Measurements from ENCODE around the gene THG1L.

Gene THG1L

GRCh38 chr5:157729858-157730257 is 1.4 kb upstream of the THG1L start:
- Histone ChIP-seq H3K27me3 (ENCODE audit: insufficient read depth, low read length) (no peaks in the 10 kb centered on the region), H3K9me3 (ENCODE audit: insufficient read depth, low read depth, low read length) (no peaks in the 10 kb centered on the region), H3K4me3 (ENCODE audit: low read length) (no peak overlapping the region), H3K4me1 (ENCODE audit: insufficient read depth, low read length) (0 out of 2 replicates have a peak, but pooled peaks cover 3% of the 10 kb centered on the region), H3K27ac (ENCODE audit: low read depth, low read length) (no peak overlapping the region), H3K36me3 (ENCODE audit: insufficient read depth, low read length) (peaks cover 17% of the 10 kb centered on the region), H3K9ac (ENCODE audit: low read depth, low read length) (no peak overlapping the region)

GRCh38 chr5:157730900-157731271 is 334 bp upstream of the THG1L start:
- H3K27me3 ChIP-seq (ENCODE audit: insufficient read depth, low read length): no peaks in the 10 kb centered on the region
- H3K9me3 ChIP-seq (ENCODE audit: insufficient read depth, low read depth, low read length): no peaks in the 10 kb centered on the region
- no peak overlapping the region for H3K27ac ChIP-seq (ENCODE audit: low read depth, low read length)
- peak overlapping the region; percentile 83; the same call in 1 of the 2 replicates for H3K9ac ChIP-seq (ENCODE audit: low read depth, low read length)
- 2% methylated on average over 4 of the region's 5 CpGs for WGBS
- peak overlapping the region; percentile 75 for H3K4me3 ChIP-seq (ENCODE audit: low read length)
- 0 out of 2 replicates have a peak, but pooled peaks cover 3% of the 10 kb centered on the region for H3K4me1 ChIP-seq (ENCODE audit: insufficient read depth, low read length)
- peaks cover 26% of the 10 kb centered on the region for H3K36me3 ChIP-seq (ENCODE audit: insufficient read depth, low read length)

DNA sequence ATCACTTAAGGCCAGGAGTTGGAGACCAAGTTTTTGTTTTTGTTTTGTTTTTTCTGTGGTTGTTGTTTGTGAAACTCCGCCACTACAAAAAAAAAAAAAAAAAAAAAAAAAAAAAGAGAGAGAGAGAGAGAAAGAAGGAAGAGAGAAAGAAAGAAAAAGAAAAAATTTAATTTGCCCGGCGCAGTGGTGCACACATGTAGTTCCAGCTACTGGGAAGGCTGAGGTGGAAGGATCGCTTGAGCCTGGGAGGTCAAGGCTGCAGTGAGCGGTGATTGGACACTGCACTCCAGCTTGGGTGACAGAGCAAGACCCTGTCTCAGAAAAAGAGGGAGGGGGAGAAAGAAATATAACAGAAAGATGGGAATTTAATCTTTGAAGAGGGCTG is 902 bp downstream of the THG1L start:
- Histone ChIP-seq H3K9ac (ENCODE audit: low read depth, low read length) (no peak overlapping the region), H3K4me3 (ENCODE audit: low read length) (peak overlapping the region; percentile 75), H3K27ac (ENCODE audit: low read depth, low read length) (no peak overlapping the region)

DNA sequence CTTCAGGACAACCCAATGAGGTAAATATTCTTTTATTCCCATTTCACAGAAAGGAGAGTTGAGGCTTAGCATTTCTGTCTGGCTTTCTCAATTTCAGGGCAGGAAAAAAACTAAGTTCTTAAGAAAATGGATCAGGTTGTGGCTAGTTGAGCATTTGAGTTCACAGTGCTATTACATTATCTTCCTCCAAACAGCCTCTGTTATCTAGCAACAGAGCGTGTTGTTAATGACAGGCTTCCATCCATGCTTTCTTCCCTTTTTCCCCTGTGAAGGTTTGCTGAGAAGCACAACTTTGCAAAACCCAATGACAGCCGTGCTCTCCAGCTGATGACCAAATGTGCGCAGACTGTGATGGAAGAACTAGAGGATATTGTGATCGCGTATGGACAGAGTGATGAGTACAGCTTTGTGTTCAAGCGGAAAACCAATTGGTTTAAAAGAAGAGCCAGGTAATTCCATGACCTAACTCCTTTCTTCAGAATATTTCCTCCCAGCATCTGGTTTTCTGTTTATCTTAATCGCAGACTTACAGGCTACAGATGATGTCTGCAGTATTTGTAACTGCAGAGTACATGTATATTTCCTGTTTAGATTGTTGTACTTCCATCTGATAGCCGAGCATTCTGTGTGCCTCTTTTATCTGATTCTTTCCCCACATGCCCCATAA is 1.5 kb downstream of the THG1L start:
- Histone ChIP-seq H3K27ac (ENCODE audit: low read depth, low read length) (no peak overlapping the region), H3K9me3 (ENCODE audit: insufficient read depth, low read depth, low read length) (no peaks in the 10 kb centered on the region), H3K9ac (ENCODE audit: low read depth, low read length) (no peak overlapping the region), H3K36me3 (ENCODE audit: insufficient read depth, low read length) (peaks cover 44% of the 10 kb centered on the region), H3K27me3 (ENCODE audit: insufficient read depth, low read length) (no peaks in the 10 kb centered on the region), H3K4me3 (ENCODE audit: low read length) (no peak overlapping the region), H3K4me1 (ENCODE audit: insufficient read depth, low read length) (0 out of 2 replicates have a peak, but pooled peaks cover 3% of the 10 kb centered on the region)
- 96% methylated on average over 8 of the region's 8 CpGs for WGBS

More for the DNA sequence above, 902 bp downstream of the THG1L start:
- Histone ChIP-seq H3K36me3 (ENCODE audit: insufficient read depth, low read length) (peaks cover 38% of the 10 kb centered on the region), H3K9me3 (ENCODE audit: insufficient read depth, low read depth, low read length) (no peaks in the 10 kb centered on the region), H3K4me1 (ENCODE audit: insufficient read depth, low read length) (0 out of 2 replicates have a peak, but pooled peaks cover 3% of the 10 kb centered on the region), H3K27me3 (ENCODE audit: insufficient read depth, low read length) (no peaks in the 10 kb centered on the region)
- 93% methylated on average over 4 of the region's 5 CpGs for WGBS

DNA sequence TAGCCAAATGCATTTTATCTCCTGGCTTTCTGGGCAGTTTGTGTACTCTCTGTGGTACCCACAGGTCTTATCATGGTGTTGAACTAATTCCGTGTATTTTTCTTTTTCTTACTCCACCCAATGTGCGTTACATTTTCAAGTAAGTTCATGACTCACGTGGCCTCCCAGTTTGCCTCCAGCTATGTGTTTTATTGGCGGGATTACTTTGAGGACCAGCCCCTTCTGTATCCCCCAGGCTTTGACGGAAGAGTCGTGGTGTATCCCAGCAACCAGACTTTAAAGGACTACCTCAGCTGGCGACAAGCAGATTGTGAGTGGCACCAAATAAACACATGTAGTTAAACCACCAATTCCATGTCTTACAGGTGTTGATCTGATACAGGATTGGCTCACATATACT is 3.2 kb downstream of the THG1L start:
- Histone ChIP-seq H3K4me1 (ENCODE audit: insufficient read depth, low read length) (0 out of 2 replicates have a peak, but pooled peaks cover 3% of the 10 kb centered on the region), H3K9me3 (ENCODE audit: insufficient read depth, low read depth, low read length) (peaks cover 5% of the 10 kb centered on the region; the same call in 1 of the 2 replicates), H3K9ac (ENCODE audit: low read depth, low read length) (no peak overlapping the region), H3K36me3 (ENCODE audit: insufficient read depth, low read length) (peaks cover 61% of the 10 kb centered on the region), H3K27ac (ENCODE audit: low read depth, low read length) (no peak overlapping the region), H3K27me3 (ENCODE audit: insufficient read depth, low read length) (no peaks in the 10 kb centered on the region), H3K4me3 (ENCODE audit: low read length) (no peak overlapping the region)
- 96% methylated on average over 7 of the region's 7 CpGs for WGBS

DNA sequence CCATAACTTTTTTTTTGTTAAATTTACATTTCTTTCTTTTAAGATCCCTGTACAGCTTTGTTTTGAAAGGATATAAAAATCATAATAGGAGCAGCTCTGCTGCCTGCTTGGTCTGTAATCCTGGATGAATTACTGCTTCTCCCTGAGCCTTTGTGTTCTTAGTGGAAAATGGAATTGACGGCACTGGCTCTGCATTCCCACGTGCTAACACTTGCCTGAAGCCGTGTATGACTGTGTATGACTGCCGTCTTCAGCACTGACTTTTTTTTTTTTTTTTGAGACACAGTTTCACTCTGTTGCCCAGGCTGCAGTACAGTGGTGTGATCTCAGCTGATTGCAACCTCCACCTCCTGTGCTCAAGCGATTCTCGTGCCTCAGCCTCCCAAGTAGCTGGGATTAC is 4.8 kb downstream of the THG1L start:
- WGBS: 96% methylated on average over 6 of the region's 6 CpGs
- Histone ChIP-seq H3K4me3 (ENCODE audit: low read length) (no peak overlapping the region), H3K9me3 (ENCODE audit: insufficient read depth, low read depth, low read length) (peaks cover 5% of the 10 kb centered on the region; the same call in 1 of the 2 replicates), H3K4me1 (ENCODE audit: insufficient read depth, low read length) (0 out of 2 replicates have a peak, but pooled peaks cover 3% of the 10 kb centered on the region), H3K9ac (ENCODE audit: low read depth, low read length) (no peak overlapping the region), H3K27me3 (ENCODE audit: insufficient read depth, low read length) (no peaks in the 10 kb centered on the region), H3K27ac (ENCODE audit: low read depth, low read length) (no peak overlapping the region), H3K36me3 (ENCODE audit: insufficient read depth, low read length) (peaks cover 69% of the 10 kb centered on the region)

- Histone ChIP-seq H3K4me3 (ENCODE audit: low read length) (no peak overlapping the region), H3K36me3 (ENCODE audit: insufficient read depth, low read length) (peaks cover 52% of the 10 kb centered on the region)
Measured at GRCh38 chr5:157739388-157740228, 8.4 kb downstream of the THG1L start.

GRCh38 chr5:157740229-157740610 is 9.0 kb downstream of the THG1L start:
- Histone ChIP-seq H3K4me3 (ENCODE audit: low read length) (no peak overlapping the region), H3K27ac (ENCODE audit: low read depth, low read length) (no peak overlapping the region), H3K27me3 (ENCODE audit: insufficient read depth, low read length) (peaks cover 20% of the 10 kb centered on the region), H3K36me3 (ENCODE audit: insufficient read depth, low read length) (peaks cover 49% of the 10 kb centered on the region), H3K9me3 (ENCODE audit: insufficient read depth, low read depth, low read length) (peaks cover 5% of the 10 kb centered on the region; the same call in 1 of the 2 replicates), H3K9ac (ENCODE audit: low read depth, low read length) (no peak overlapping the region), H3K4me1 (ENCODE audit: insufficient read depth, low read length) (peaks cover 9% of the 10 kb centered on the region; the same call in 1 of the 2 replicates)
- 66% methylated on average over 3 of the region's 3 CpGs for WGBS

More at GRCh38 chr5:157739388-157740228, 8.4 kb downstream of the THG1L start:
- Histone ChIP-seq H3K27ac (ENCODE audit: low read depth, low read length) (no peak overlapping the region), H3K4me1 (ENCODE audit: insufficient read depth, low read length) (peaks cover 6% of the 10 kb centered on the region; the same call in 1 of the 2 replicates), H3K9me3 (ENCODE audit: insufficient read depth, low read depth, low read length) (peaks cover 5% of the 10 kb centered on the region; the same call in 1 of the 2 replicates), H3K27me3 (ENCODE audit: insufficient read depth, low read length) (peaks cover 13% of the 10 kb centered on the region), H3K9ac (ENCODE audit: low read depth, low read length) (no peak overlapping the region)
- WGBS: 92% methylated on average over 10 of the region's 12 CpGs

DNA sequence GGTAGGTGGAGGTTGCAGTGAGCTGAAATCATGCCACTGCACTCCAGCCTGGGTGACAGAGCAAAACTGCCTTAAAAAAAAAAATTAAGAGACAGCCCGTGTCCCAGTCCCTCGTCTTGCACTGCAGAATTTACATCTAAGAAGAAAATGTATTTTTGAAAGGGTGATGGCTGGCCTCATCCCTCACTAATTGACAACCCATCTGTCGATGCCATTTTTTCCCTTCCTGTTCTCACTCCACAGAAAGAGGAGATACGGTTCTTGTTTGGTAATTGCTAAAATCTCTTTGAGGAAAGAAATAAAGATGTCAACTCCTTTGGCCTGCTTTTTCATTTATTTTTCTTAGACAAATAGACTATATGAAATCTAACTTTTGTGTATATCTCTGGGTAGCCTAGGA is 9.9 kb downstream of the THG1L start:
- WGBS: 89% methylated on average over 2 of the region's 4 CpGs
- Histone ChIP-seq H3K27ac (ENCODE audit: low read depth, low read length) (no peak overlapping the region), H3K9ac (ENCODE audit: low read depth, low read length) (no peak overlapping the region), H3K4me1 (ENCODE audit: insufficient read depth, low read length) (peaks cover 9% of the 10 kb centered on the region; the same call in 1 of the 2 replicates), H3K4me3 (ENCODE audit: low read length) (no peak overlapping the region), H3K9me3 (ENCODE audit: insufficient read depth, low read depth, low read length) (peaks cover 5% of the 10 kb centered on the region; the same call in 1 of the 2 replicates), H3K27me3 (ENCODE audit: insufficient read depth, low read length) (peaks cover 23% of the 10 kb centered on the region), H3K36me3 (ENCODE audit: insufficient read depth, low read length) (peaks cover 40% of the 10 kb centered on the region)

- Histone ChIP-seq H3K9ac (ENCODE audit: low read depth, low read length) (peak within 1 kb of the TSS; percentile 63), H3K27ac (ENCODE audit: low read depth, low read length) (no peak within 1 kb of the TSS), H3K27me3 (ENCODE audit: insufficient read depth, low read length) (peaks cover 23% of the 10 kb centered on the region), H3K36me3 (ENCODE audit: insufficient read depth, low read length) (peaks cover 18% of the 10 kb centered on the region), H3K4me1 (ENCODE audit: insufficient read depth, low read length) (peaks cover 9% of the 10 kb centered on the region; the same call in 1 of the 2 replicates), H3K9me3 (ENCODE audit: insufficient read depth, low read depth, low read length) (0 out of 2 replicates have a peak, but pooled peaks cover 1% of the 10 kb centered on the region), H3K4me3 (ENCODE audit: low read length) (peak within 1 kb of the TSS; percentile 78)
- WGBS: 2% methylated on average over 79 of the region's 79 CpGs
Measured at GRCh38 chr5:157743163-157744050, 12.2 kb downstream of the THG1L start, which contains the start of gene LSM11. TSS of gene LSM11 (plus strand) at chr5:157743712. CDS start at chr5:157743751, 39 bp downstream.
